ENCODE results near the gene SH3PXD2A. TPM values are rescaled to one million over a fixed set of nuclear protein-coding genes. Genes with fewer than 3 reads are reported as not detected.
"Not testable (repeated sequence)": the region's sequence is repeated elsewhere in the genome, so short reads cannot be mapped to it uniquely, and the experiment has no call there.

The SH3PXD2A gene
- total RNA-seq, 5 donors from 2014 or later (not counting 1 experiment from before 2014, with no cell fraction given), result 5.8 to 11.8 (median 9.8) TPM

GRCh38 chr10:103814105-103814504, 41.3 kb downstream of the SH3PXD2A start:
- H3K9me3 Mint-ChIP-seq, result no peaks in the 10 kb centered on the region

DNA sequence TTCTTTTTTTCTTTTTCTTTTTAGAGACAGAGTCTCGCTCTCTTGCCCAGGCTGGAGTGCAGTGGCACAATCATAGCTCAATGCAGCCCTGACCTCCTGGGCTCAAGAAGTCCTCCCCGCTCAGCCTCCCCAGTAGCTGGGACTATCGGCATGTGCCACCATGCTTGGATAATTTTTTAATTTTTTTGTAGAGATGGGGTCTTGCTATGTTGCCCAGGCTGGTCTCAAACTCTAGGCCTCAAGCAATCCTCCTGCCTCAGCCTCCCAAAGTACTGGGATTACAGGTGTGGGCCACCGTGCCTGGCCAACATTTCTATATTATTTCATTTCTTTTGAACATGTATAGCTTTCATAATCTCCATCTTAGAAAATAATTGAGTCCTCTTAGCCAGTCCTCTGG, 42.1 kb downstream of the SH3PXD2A start:
- H3K4me3 ChIP-seq (ENCODE audit: control insufficient read depth in 1 of 2, extremely low read depth in 1 of 2, low read length in 1 of 2); H3K36me3 Mint-ChIP-seq; DNase-seq; H3K27ac ChIP-seq (ENCODE audit: low read length); H3K27me3 Mint-ChIP-seq; H3K27ac Mint-ChIP-seq; ATAC-seq (replicated peaks in 1 of 4); H3K27me3 ChIP-seq (replicated peaks in 1 of 2; ENCODE audit: control insufficient read depth in 2 of 2, extremely low read depth in 1 of 2, insufficient read depth in 2 of 2, low read length in 1 of 2); H3K36me3 ChIP-seq (ENCODE audit: control insufficient read depth in 2 of 2, extremely low read depth in 1 of 2, insufficient read depth in 1 of 2, low read length in 1 of 2); H3K4me1 Mint-ChIP-seq; H3K4me1 ChIP-seq (ENCODE audit: control insufficient read depth in 1 of 2, extremely low read depth in 1 of 2, insufficient read depth in 2 of 2, low read length in 2 of 2); H3K9me3 Mint-ChIP-seq; H3K4me3 Mint-ChIP-seq; H3K9me3 ChIP-seq: not testable (repeated sequence)
- ChIA-PET CTCF (interaction anchor here in 1 of 2 donors (0.8 kb wide), 1 partner anchor 59 kb away, joined by 5 read pairs; no protein-coding TSS in a partner anchor), POLR2A (interaction anchor here (0.6 kb wide), 2 partner anchors 26 to 1210 kb away, joined by 4 read pairs; no protein-coding TSS in a partner anchor)
- WGBS (ENCODE audit: insufficient coverage), result no CpG with 5 or more reads among the region's 4 CpGs

More at GRCh38 chr10:103814105-103814504, 41.3 kb downstream of the SH3PXD2A start:
- no peaks in the 10 kb centered on the region for H3K36me3 ChIP-seq (ENCODE audit: control insufficient read depth in 2 of 2, extremely low read depth in 1 of 2, insufficient read depth in 1 of 2, low read length in 1 of 2)
- no peak overlapping the region for H3K4me3 ChIP-seq (ENCODE audit: control insufficient read depth in 1 of 2, extremely low read depth in 1 of 2, low read length in 1 of 2)
- Mint-ChIP-seq H3K4me3 (no peak overlapping the region), H3K27ac (no peak overlapping the region), H3K36me3 (no peaks in the 10 kb centered on the region), H3K4me1 (no peaks in the 10 kb centered on the region), H3K27me3 (peaks cover 2 to 3% of the 10 kb centered on the region in 2 donors)
- ChIA-PET CTCF (interaction anchor here (0.7 to 0.9 kb wide), 3 partner anchors 25 to 55 kb away, joined by 3 to 9 read pairs (median 6); no protein-coding TSS in a partner anchor), POLR2A (no interaction called here)
- DNase-seq (no peak), ATAC-seq (replicated peaks in 1 of 4) (no peak)
- H3K9me3 ChIP-seq, result no peaks in the 10 kb centered on the region
- no peaks in the 10 kb centered on the region for H3K27me3 ChIP-seq (replicated peaks in 1 of 2; ENCODE audit: control insufficient read depth in 2 of 2, extremely low read depth in 1 of 2, insufficient read depth in 2 of 2, low read length in 1 of 2)
- H3K4me1 ChIP-seq (ENCODE audit: control insufficient read depth in 1 of 2, extremely low read depth in 1 of 2, insufficient read depth in 2 of 2, low read length in 2 of 2), result no peaks in the 10 kb centered on the region
- H3K27ac ChIP-seq (ENCODE audit: low read length), result no peak overlapping the region
- WGBS (ENCODE audit: insufficient coverage), result 76% methylated on average over 4 of the region's 7 CpGs

GRCh38 chr10:103812432-103812831, 42.9 kb downstream of the SH3PXD2A start:
- DNase-seq (no peak), ATAC-seq (replicated peaks in 1 of 4) (no peak)
- ChIA-PET CTCF (no interaction called here), POLR2A (no interaction called here)
- Histone ChIP-seq H3K27ac (ENCODE audit: low read length) (no peak overlapping the region), H3K9me3 (no peaks in the 10 kb centered on the region), H3K27me3 (replicated peaks in 1 of 2; ENCODE audit: control insufficient read depth in 2 of 2, extremely low read depth in 1 of 2, insufficient read depth in 2 of 2, low read length in 1 of 2) (no peaks in the 10 kb centered on the region), H3K4me1 (ENCODE audit: control insufficient read depth in 1 of 2, extremely low read depth in 1 of 2, insufficient read depth in 2 of 2, low read length in 2 of 2) (no peaks in the 10 kb centered on the region), H3K4me3 (ENCODE audit: control insufficient read depth in 1 of 2, extremely low read depth in 1 of 2, low read length in 1 of 2) (no peak overlapping the region), H3K36me3 (ENCODE audit: control insufficient read depth in 2 of 2, extremely low read depth in 1 of 2, insufficient read depth in 1 of 2, low read length in 1 of 2) (no peaks in the 10 kb centered on the region)
- Mint-ChIP-seq H3K27ac (no peak overlapping the region), H3K9me3 (no peaks in the 10 kb centered on the region), H3K27me3 (no peaks in the 10 kb centered on the region), H3K4me3 (no peak overlapping the region), H3K36me3 (no peaks in the 10 kb centered on the region), H3K4me1 (no peaks in the 10 kb centered on the region)
- 26% methylated on average over 3 of the region's 4 CpGs for WGBS (ENCODE audit: insufficient coverage)

- WGBS (ENCODE audit: insufficient coverage), result 40% methylated on average over 1 of the region's 3 CpGs
- H3K4me3 Mint-ChIP-seq, result no peak overlapping the region
- no peaks in the 10 kb centered on the region for H3K27me3 Mint-ChIP-seq
- H3K9me3 Mint-ChIP-seq, result no peaks in the 10 kb centered on the region
- POLR2A ChIA-PET, result no interaction called here
- DNase-seq (no peak), ATAC-seq (replicated peaks in 1 of 4) (no peak)
- no peak overlapping the region for H3K27ac ChIP-seq (ENCODE audit: low read length)
- H3K9me3 ChIP-seq, result no peaks in the 10 kb centered on the region
- no peak overlapping the region for H3K4me3 ChIP-seq (ENCODE audit: control insufficient read depth in 1 of 2, extremely low read depth in 1 of 2, low read length in 1 of 2)
- H3K4me1 Mint-ChIP-seq, result no peaks in the 10 kb centered on the region
- H3K4me1 ChIP-seq (ENCODE audit: control insufficient read depth in 1 of 2, extremely low read depth in 1 of 2, insufficient read depth in 2 of 2, low read length in 2 of 2), result no peaks in the 10 kb centered on the region
- no peaks in the 10 kb centered on the region for H3K36me3 Mint-ChIP-seq
- H3K27ac Mint-ChIP-seq, result no peak overlapping the region
- no peaks in the 10 kb centered on the region for H3K27me3 ChIP-seq (replicated peaks in 1 of 2; ENCODE audit: control insufficient read depth in 2 of 2, extremely low read depth in 1 of 2, insufficient read depth in 2 of 2, low read length in 1 of 2)
- H3K36me3 ChIP-seq (ENCODE audit: control insufficient read depth in 2 of 2, extremely low read depth in 1 of 2, insufficient read depth in 1 of 2, low read length in 1 of 2), result no peaks in the 10 kb centered on the region
- CTCF ChIA-PET, result no interaction called here
Measured at GRCh38 chr10:103812004-103812403, 43.4 kb downstream of the SH3PXD2A start.

DNA sequence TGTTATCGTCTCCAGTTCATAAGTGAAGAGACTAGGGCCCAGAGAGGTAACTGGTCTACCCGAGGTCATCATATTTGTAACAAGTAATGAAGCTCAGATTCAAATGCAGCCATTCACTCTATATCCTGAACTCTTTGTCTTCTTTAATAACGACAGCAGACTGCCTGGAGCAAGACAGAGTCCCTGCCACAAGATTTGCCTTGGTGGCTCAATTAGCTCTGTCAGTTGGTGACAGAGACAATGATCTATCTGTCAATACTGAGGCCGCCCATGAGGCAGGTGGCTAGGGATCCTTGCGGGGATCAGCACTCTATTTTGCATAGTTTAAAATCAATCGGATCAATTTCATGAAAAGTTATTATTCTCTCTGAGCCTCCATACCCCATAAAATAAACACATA, 43.9 kb downstream of the SH3PXD2A start:
- H3K27ac Mint-ChIP-seq, result no peak overlapping the region
- DNase-seq, result no peak
- Histone ChIP-seq H3K27me3 (replicated peaks in 1 of 2; ENCODE audit: control insufficient read depth in 2 of 2, extremely low read depth in 1 of 2, insufficient read depth in 2 of 2, low read length in 1 of 2) (no peaks in the 10 kb centered on the region), H3K4me1 (ENCODE audit: control insufficient read depth in 1 of 2, extremely low read depth in 1 of 2, insufficient read depth in 2 of 2, low read length in 2 of 2) (no peaks in the 10 kb centered on the region), H3K27ac (ENCODE audit: low read length) (no peak overlapping the region), H3K36me3 (ENCODE audit: control insufficient read depth in 2 of 2, extremely low read depth in 1 of 2, insufficient read depth in 1 of 2, low read length in 1 of 2) (no peaks in the 10 kb centered on the region), H3K9me3 (no peaks in the 10 kb centered on the region), H3K4me3 (ENCODE audit: control insufficient read depth in 1 of 2, extremely low read depth in 1 of 2, low read length in 1 of 2) (no peak overlapping the region)
- no peak for ATAC-seq (replicated peaks in 1 of 4)
- H3K36me3 Mint-ChIP-seq, result no peaks in the 10 kb centered on the region
- H3K9me3 Mint-ChIP-seq, result no peaks in the 10 kb centered on the region
- ChIA-PET POLR2A (no interaction called here), CTCF (no interaction called here)
- H3K4me1 Mint-ChIP-seq, result no peaks in the 10 kb centered on the region
- no peaks in the 10 kb centered on the region for H3K27me3 Mint-ChIP-seq
- no peak overlapping the region for H3K4me3 Mint-ChIP-seq
- 89% methylated on average over 1 of the region's 6 CpGs for WGBS (ENCODE audit: insufficient coverage)

GRCh38 chr10:103808780-103809179, 46.6 kb downstream of the SH3PXD2A start:
- Mint-ChIP-seq H3K27me3 (no peaks in the 10 kb centered on the region), H3K36me3 (no peaks in the 10 kb centered on the region), H3K27ac (no peak overlapping the region), H3K4me1 (peaks cover 5 to 8% (median 7%) of the 10 kb centered on the region in 3 donors), H3K9me3 (no peaks in the 10 kb centered on the region), H3K4me3 (no peak overlapping the region)
- ChIA-PET CTCF (no interaction called here), POLR2A (no interaction called here)
- DNase-seq (no peak), ATAC-seq (replicated peaks in 1 of 4) (no peak)
- H3K27me3 ChIP-seq (replicated peaks in 1 of 2; ENCODE audit: control insufficient read depth in 2 of 2, extremely low read depth in 1 of 2, insufficient read depth in 2 of 2, low read length in 1 of 2), result peaks cover 0 to 6% of the 10 kb centered on the region in 2 experiments
- H3K9me3 ChIP-seq, result no peaks in the 10 kb centered on the region
- H3K27ac ChIP-seq (ENCODE audit: low read length), result no peak overlapping the region
- H3K4me1 ChIP-seq (ENCODE audit: control insufficient read depth in 1 of 2, extremely low read depth in 1 of 2, insufficient read depth in 2 of 2, low read length in 2 of 2), result peaks cover 3 to 10% of the 10 kb centered on the region in 2 experiments
- H3K4me3 ChIP-seq (ENCODE audit: control insufficient read depth in 1 of 2, extremely low read depth in 1 of 2, low read length in 1 of 2), result no peak overlapping the region
- 50% methylated on average over 1 of the region's 2 CpGs for WGBS (ENCODE audit: insufficient coverage)
- H3K36me3 ChIP-seq (ENCODE audit: control insufficient read depth in 2 of 2, extremely low read depth in 1 of 2, insufficient read depth in 1 of 2, low read length in 1 of 2), result no peaks in the 10 kb centered on the region

GRCh38 chr10:103807996-103808395, 47.4 kb downstream of the SH3PXD2A start:
- ATAC-seq (replicated peaks in 1 of 4), result no peak
- DNase-seq, result no peak
- ChIA-PET POLR2A (no interaction called here), CTCF (no interaction called here)
- no peak overlapping the region for H3K27ac Mint-ChIP-seq
- Histone ChIP-seq H3K27ac (ENCODE audit: low read length) (no peak overlapping the region), H3K27me3 (replicated peaks in 1 of 2; ENCODE audit: control insufficient read depth in 2 of 2, extremely low read depth in 1 of 2, insufficient read depth in 2 of 2, low read length in 1 of 2) (peaks cover 0 to 6% of the 10 kb centered on the region in 2 experiments), H3K4me1 (ENCODE audit: control insufficient read depth in 1 of 2, extremely low read depth in 1 of 2, insufficient read depth in 2 of 2, low read length in 2 of 2) (peaks cover 7 to 10% of the 10 kb centered on the region in 2 experiments), H3K36me3 (ENCODE audit: control insufficient read depth in 2 of 2, extremely low read depth in 1 of 2, insufficient read depth in 1 of 2, low read length in 1 of 2) (no peaks in the 10 kb centered on the region), H3K9me3 (no peaks in the 10 kb centered on the region), H3K4me3 (ENCODE audit: control insufficient read depth in 1 of 2, extremely low read depth in 1 of 2, low read length in 1 of 2) (no peak overlapping the region)
- H3K4me1 Mint-ChIP-seq, result peaks cover 10 to 13% (median 13%) of the 10 kb centered on the region in 3 donors
- no peaks in the 10 kb centered on the region for H3K9me3 Mint-ChIP-seq
- WGBS (ENCODE audit: insufficient coverage), result 81% methylated on average over 3 of the region's 6 CpGs
- H3K36me3 Mint-ChIP-seq, result no peaks in the 10 kb centered on the region
- no peaks in the 10 kb centered on the region for H3K27me3 Mint-ChIP-seq
- no peak overlapping the region for H3K4me3 Mint-ChIP-seq

All from T-cell (primary cell).